Measurements from ENCODE around the gene CXXC5. TPM values are rescaled to one million over a fixed set of nuclear protein-coding genes. Genes with fewer than 3 reads are reported as not detected.

The CXXC5 gene
- total RNA-seq, 4 donors from 2014 or later, result 26.5 to 50.7 (median 36.2) TPM

DNA sequence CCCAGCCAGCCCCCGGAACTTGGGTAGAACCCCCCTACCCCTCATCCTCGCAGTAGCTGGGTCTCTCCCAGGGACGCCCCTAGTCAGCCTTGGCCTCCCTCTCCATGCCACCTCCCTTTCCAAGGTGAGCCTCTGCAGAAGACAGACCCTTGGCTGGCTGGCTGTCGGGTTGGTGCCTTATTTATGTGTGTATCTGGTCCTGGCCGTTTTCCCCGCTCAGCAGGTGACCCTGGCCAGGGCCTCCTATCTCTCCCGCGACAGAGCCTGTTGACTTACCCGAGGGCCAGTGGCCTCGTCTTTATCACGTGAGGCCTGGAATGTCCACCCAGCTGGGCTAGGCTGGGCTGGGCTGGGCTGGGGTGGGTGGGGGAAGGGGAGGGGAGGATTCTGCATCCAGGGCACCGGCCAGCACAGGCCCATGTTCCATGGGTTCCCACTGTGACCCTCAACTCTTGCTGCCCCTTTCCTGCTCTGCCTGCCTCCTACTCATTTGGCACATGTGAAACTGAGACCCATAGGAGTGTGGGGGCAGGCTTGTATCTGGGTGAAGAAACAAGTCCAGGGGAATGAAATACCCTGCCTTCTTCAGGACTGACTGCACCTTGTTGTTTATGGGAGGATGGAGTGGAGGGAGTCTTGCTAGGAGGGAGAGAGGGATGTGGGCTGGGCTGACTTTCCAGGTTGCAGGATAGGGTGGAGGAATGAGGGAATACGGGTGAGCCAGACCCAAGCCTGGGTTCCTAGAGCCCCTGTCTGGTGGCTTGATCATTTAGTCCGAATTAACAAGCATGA lies 3.1 kb downstream of the CXXC5 start:
- no peaks in the 10 kb centered on the region for H3K27me3 ChIP-seq
- WGBS, 2 donors (ENCODE audit: low coverage in 1 of 2), result 19 to 31% methylated on average over 3 to 14 of the region's 14 CpGs
- peak overlapping the region; percentile 91 to 96 (median 93) for H3K27ac ChIP-seq
- in situ Hi-C loops (cut with MboI; ENCODE audit: low pct_ligation_motif_present in 1 of 4, low pct_unique_long_range_greater_than_20kb in 1 of 4, low sequenced_read_pairs in 3 of 4) (no loop called here), intact Hi-C loops (cut with DNase I; ENCODE audit: low total_unique reads) (no loop called here)
- no peak for DNase-seq
- peak overlapping the region in 2 of 4 donors; percentile 91 to 93 for H3K4me3 ChIP-seq
- no peaks in the 10 kb centered on the region for H3K36me3 ChIP-seq
- peaks cover 42 to 82% (median 80%) of the 10 kb centered on the region in 4 donors for H3K4me1 ChIP-seq
- TF ChIP-seq EP300 (IDR thresholded peaks at IDR 0.05; ENCODE audit: low read depth) (no peak), POLR2AphosphoS5 (IDR thresholded peaks at IDR 0.05) (no peak), POLR2A (IDR thresholded peaks at IDR 0.05) (peak; percentile 13)
- H3K9me3 ChIP-seq, result no peaks in the 10 kb centered on the region

DNA sequence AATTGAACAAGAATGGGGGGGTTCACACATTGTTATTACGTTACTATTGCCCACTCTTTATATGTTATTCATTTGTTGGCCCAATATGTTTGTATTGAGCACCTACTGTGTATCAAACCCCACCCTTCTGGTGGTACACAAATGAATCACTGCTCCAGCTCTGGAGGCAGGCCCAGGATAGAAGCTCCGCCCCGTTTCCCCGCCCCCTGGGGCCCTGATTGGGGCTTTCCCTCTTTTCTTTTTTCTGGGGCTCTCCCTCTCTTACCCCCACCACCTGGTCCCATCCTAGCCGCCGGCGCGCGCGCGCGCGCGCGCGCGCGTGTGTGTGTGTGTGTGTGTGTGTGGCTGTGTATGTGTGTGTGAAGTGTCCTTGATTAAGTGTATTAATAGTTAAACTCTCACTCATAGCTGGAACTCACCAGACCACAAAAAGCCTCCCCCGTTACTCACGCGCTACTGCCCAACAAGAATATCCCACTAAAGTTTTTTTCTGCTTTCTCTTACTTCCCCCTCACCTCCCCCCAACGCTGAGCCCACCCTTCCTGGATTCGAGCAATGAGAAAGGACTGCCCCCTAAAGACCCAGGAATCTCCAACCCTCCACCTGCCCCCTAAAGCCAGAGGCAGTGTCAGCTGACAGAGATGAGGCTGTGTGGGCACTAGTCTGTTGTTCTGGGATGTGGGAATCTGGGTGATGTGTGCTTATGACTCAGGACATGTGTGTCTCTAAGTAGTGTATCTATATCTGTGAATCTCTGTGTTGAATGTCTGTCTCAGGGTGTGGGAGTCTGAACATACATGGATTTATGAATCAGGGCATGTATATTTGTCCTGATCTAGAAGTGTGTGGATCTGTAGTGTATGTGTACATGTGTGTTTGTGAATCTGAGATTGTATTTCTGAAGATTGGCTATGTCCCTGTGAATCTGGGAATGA lies 4.0 kb downstream of the CXXC5 start:
- no peaks in the 10 kb centered on the region for H3K36me3 ChIP-seq
- no peaks in the 10 kb centered on the region for H3K27me3 ChIP-seq
- H3K4me3 ChIP-seq, result peak overlapping the region in 1 of 4 donors; percentile 91
- H3K27ac ChIP-seq, result peak overlapping the region; percentile 91 to 96 (median 93)
- intact Hi-C loops (cut with DNase I; ENCODE audit: low total_unique reads), result no loop called here
- peak; percentile 87 for DNase-seq
- TF ChIP-seq, protein P1, sequence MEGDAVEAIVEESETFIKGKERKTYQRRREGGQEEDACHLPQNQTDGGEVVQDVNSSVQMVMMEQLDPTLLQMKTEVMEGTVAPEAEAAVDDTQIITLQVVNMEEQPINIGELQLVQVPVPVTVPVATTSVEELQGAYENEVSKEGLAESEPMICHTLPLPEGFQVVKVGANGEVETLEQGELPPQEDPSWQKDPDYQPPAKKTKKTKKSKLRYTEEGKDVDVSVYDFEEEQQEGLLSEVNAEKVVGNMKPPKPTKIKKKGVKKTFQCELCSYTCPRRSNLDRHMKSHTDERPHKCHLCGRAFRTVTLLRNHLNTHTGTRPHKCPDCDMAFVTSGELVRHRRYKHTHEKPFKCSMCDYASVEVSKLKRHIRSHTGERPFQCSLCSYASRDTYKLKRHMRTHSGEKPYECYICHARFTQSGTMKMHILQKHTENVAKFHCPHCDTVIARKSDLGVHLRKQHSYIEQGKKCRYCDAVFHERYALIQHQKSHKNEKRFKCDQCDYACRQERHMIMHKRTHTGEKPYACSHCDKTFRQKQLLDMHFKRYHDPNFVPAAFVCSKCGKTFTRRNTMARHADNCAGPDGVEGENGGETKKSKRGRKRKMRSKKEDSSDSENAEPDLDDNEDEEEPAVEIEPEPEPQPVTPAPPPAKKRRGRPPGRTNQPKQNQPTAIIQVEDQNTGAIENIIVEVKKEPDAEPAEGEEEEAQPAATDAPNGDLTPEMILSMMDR (IDR thresholded peaks at IDR 0.05), result no peak
- no peak for TF ChIP-seq POLR2AphosphoS5 (IDR thresholded peaks at IDR 0.05)
- TF ChIP-seq POLR2A (IDR thresholded peaks at IDR 0.05), result no peak
- no peak for TF ChIP-seq EP300 (IDR thresholded peaks at IDR 0.05; ENCODE audit: low read depth)
- H3K4me1 ChIP-seq, result peaks cover 44 to 85% (median 79%) of the 10 kb centered on the region in 4 donors
- in situ Hi-C loops (cut with MboI; ENCODE audit: low pct_ligation_motif_present in 1 of 4, low pct_unique_long_range_greater_than_20kb in 1 of 4, low sequenced_read_pairs in 3 of 4), result no loop called here
- no peaks in the 10 kb centered on the region for H3K9me3 ChIP-seq
- WGBS, 2 donors (ENCODE audit: low coverage in 1 of 2), result 17 to 48% methylated on average over 19 to 23 of the region's 23 CpGs

DNA sequence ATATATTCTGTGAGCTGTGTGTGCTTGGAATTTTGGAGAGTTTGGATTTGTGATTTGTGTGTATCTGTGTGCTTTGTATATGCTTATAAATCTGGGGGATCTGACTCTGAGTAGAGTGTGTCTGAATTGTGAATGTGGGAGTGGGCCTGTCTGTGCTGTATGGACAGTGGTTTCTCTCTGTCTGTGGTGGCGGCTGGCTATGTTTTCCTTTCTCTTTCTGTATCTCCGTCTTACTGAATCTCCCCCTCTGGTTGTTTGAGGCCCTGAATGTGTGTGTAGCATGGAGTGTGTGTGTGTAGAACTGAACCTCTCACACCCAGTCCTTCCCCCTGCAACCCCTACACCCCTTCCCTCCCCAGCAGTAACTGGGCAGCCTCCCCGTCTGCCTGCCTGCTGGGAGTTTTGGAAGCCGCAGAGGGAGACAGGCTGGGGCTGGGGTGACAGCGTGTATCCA lies 4.7 kb downstream of the CXXC5 start:
- in situ Hi-C loops (cut with MboI; ENCODE audit: low pct_ligation_motif_present in 1 of 4, low pct_unique_long_range_greater_than_20kb in 1 of 4, low sequenced_read_pairs in 3 of 4), result no loop called here
- Histone ChIP-seq H3K36me3 (no peaks in the 10 kb centered on the region), H3K27me3 (no peaks in the 10 kb centered on the region), H3K9me3 (no peaks in the 10 kb centered on the region), H3K4me1 (peaks cover 44 to 85% (median 79%) of the 10 kb centered on the region in 4 donors), H3K27ac (peak overlapping the region; percentile 91 to 96 (median 93)), H3K4me3 (no peak overlapping the region)
- no peak for DNase-seq
- 30 to 63% methylated on average over 2 to 5 of the region's 5 CpGs for WGBS, 2 donors (ENCODE audit: low coverage in 1 of 2)
- intact Hi-C loops (cut with DNase I; ENCODE audit: low total_unique reads), result no loop called here
- TF ChIP-seq POLR2A (IDR thresholded peaks at IDR 0.05), result no peak
- TF ChIP-seq, protein P1 (IDR thresholded peaks at IDR 0.05), result no peak
- no peak for TF ChIP-seq EP300 (IDR thresholded peaks at IDR 0.05; ENCODE audit: low read depth)
- TF ChIP-seq POLR2AphosphoS5 (IDR thresholded peaks at IDR 0.05), result no peak

DNA sequence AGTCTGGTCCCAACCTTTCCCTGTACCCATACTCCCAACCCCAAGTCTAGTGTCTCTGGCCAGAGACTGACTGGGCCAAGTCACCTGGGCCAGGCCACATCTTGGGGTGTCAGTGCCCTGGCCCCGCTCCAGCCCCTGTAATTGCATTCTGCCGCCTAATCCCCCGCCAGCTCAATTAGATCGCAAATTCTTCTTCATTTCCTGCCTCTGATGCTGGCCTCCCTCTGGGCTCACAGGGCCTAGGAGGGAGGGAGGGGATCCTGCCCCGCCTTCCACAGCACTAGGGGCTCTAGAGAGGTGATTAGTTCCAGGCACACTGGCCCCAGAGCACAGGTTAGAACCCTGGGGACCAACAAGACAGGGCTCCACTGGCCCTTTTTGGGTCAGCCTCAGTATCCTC lies 5.5 kb downstream of the CXXC5 start:
- 68% methylated on average over 5 of the region's 5 CpGs; no CpG with 5 or more reads in 1 of the 2 donors for WGBS, 2 donors (ENCODE audit: low coverage in 1 of 2)
- Histone ChIP-seq H3K27me3 (no peaks in the 10 kb centered on the region), H3K4me3 (no peak overlapping the region), H3K9me3 (no peaks in the 10 kb centered on the region), H3K36me3 (no peaks in the 10 kb centered on the region), H3K27ac (peak overlapping the region; percentile 91 to 96 (median 93)), H3K4me1 (peaks cover 50 to 91% (median 85%) of the 10 kb centered on the region in 4 donors)
- no peak for DNase-seq
- in situ Hi-C loops (cut with MboI; ENCODE audit: low pct_ligation_motif_present in 1 of 4, low pct_unique_long_range_greater_than_20kb in 1 of 4, low sequenced_read_pairs in 3 of 4), result no loop called here
- TF ChIP-seq, protein P1 (IDR thresholded peaks at IDR 0.05), result no peak
- TF ChIP-seq POLR2AphosphoS5 (IDR thresholded peaks at IDR 0.05), result no peak
- no peak for TF ChIP-seq EP300 (IDR thresholded peaks at IDR 0.05; ENCODE audit: low read depth)
- no peak for TF ChIP-seq POLR2A (IDR thresholded peaks at IDR 0.05)
- intact Hi-C loops (cut with DNase I; ENCODE audit: low total_unique reads), result no loop called here
